ENCODE data around the gene IFRD2. TPM values are rescaled to one million over a fixed set of nuclear protein-coding genes. Genes with fewer than 3 reads are reported as not detected.
A peak's percentile ranks its signal among the peaks of the same experiment; 100 is the strongest.

The IFRD2 gene
- total and polyA plus RNA-seq, 2 of the 8 experiments (the other 6 are each of a cell fraction or from before 2014, with no cell fraction given): 76.7 to 88.8 TPM

- TF ChIP-seq RAD21 (IDR thresholded peaks at IDR 0.05 in 1 of 2, conservative IDR thresholded peaks at IDR 0.05 in 1 of 2; ENCODE audit: low read depth in 2 of 2, low read length in 2 of 2): no peak
- TF ChIP-seq RNF2 (IDR thresholded peaks at IDR 0.05; ENCODE audit: borderline replicate concordance, low read depth, low read length, missing control alignments, poor library complexity, severe bottlenecking): no peak
- no peak for TF ChIP-seq CREB1 (IDR thresholded peaks at IDR 0.05)
- TF ChIP-seq KDM5A (IDR thresholded peaks at IDR 0.05; ENCODE audit: low read length): no peak
- TF ChIP-seq CTBP2 (IDR thresholded peaks at IDR 0.05; ENCODE audit: borderline replicate concordance, insufficient read depth, insufficient read length, low read length): peak; percentile 46
- TF ChIP-seq ATF2 (IDR thresholded peaks at IDR 0.05; ENCODE audit: low read length): no peak
- TF ChIP-seq NANOG (IDR thresholded peaks at IDR 0.05; ENCODE audit: insufficient read depth, low read depth, low read length, poor library complexity, severe bottlenecking): peak; percentile 18
- TF ChIP-seq POU5F1 (IDR thresholded peaks at IDR 0.05; ENCODE audit: low read depth, low read length): peak; percentile 70; the same call in 1 of the 2 replicates
- no peak for TF ChIP-seq SAP30 (IDR thresholded peaks at IDR 0.05; ENCODE audit: insufficient read depth, insufficient replicate concordance, low read length)
- no peak for TF ChIP-seq BCL11A (IDR thresholded peaks at IDR 0.05; ENCODE audit: low read depth in 2 of 2, low read length in 2 of 2)
- TF ChIP-seq BACH1 (IDR thresholded peaks at IDR 0.05; ENCODE audit: low read length): no peak
- no peak for TF ChIP-seq JUND (IDR thresholded peaks at IDR 0.05; ENCODE audit: low read length)
- TF ChIP-seq SUZ12 (IDR thresholded peaks at IDR 0.05; ENCODE audit: low read length): no peak
These were observed 51.1 kb downstream of the IFRD2 start (continued) for GRCh38 chr3:50241163-50241562.

All from H1 (cell line).